Erythroblast (primary cell): Measurements from ENCODE around the gene TDRD5.

Experiments used
- GATA1 ChIP-seq: IDR thresholded peaks from 2 replicates; pipeline ENCODE4 v1.6.1; 2011; ENCODE audit warnings: low read depth, mild to moderate bottlenecking, control low read depth, low read length, moderate library complexity
- POLR2A ChIP-seq: IDR thresholded peaks from 2 replicates; pipeline ENCODE4 v1.6.1; 2011; ENCODE audit warnings: mild to moderate bottlenecking, low read length

GRCh38 chr1:179663810-179664209, 72.2 kb downstream of the TDRD5 start:
- TF ChIP-seq POLR2A = no peak
- no peak for TF ChIP-seq GATA1
